HG03097 (cell line): ENCODE measurements around the gene HEATR5B.

Experiments used
- ATAC-seq: cut with Tn5 transposase; IDR thresholded peaks from one replicate; pipeline ENCODE4 v1.9.1; 2021; ENCODE audit not compliant: unreplicated experiment, low FRiP score

The HEATR5B gene

GRCh38 chr2:37083873-37084794 is at the start of gene HEATR5B, which contains the start of gene GPATCH11:
HEATR5B (minus strand) TSS chr2:37084372; CDS start chr2:37083414, 958 bp downstream.
GPATCH11 (plus strand) TSS chr2:37084518; CDS start chr2:37088382, 3,864 bp downstream.
- ATAC-seq, result peak; percentile 71

- no peak for ATAC-seq
These were observed 48.7 kb upstream of the HEATR5B start for GRCh38 chr2:37132914-37133313.

GRCh38 chr2:37125416-37125815 is 41.2 kb upstream of the HEATR5B start:
- ATAC-seq, result no peak

GRCh38 chr2:37119157-37119556 is 35.0 kb upstream of the HEATR5B start:
- no peak for ATAC-seq

GRCh38 chr2:37117566-37117965 is 33.4 kb upstream of the HEATR5B start:
- no peak for ATAC-seq

- no peak for ATAC-seq
These were observed 27.8 kb upstream of the HEATR5B start for GRCh38 chr2:37111958-37112357.

- ATAC-seq, result no peak
These were observed 26.4 kb upstream of the HEATR5B start for GRCh38 chr2:37110306-37111212.

GRCh38 chr2:37109523-37109922 is 25.4 kb upstream of the HEATR5B start:
- ATAC-seq, result no peak

GRCh38 chr2:37105150-37105549 is 21.0 kb upstream of the HEATR5B start:
- ATAC-seq, result no peak

GRCh38 chr2:37104178-37104577 is 20.0 kb upstream of the HEATR5B start:
- ATAC-seq, result no peak

GRCh38 chr2:37102588-37102987 is 18.4 kb upstream of the HEATR5B start:
- ATAC-seq, result no peak

GRCh38 chr2:37100054-37100453 is 15.9 kb upstream of the HEATR5B start:
- ATAC-seq, result no peak

GRCh38 chr2:37098416-37099118 is 14.4 kb upstream of the HEATR5B start:
- ATAC-seq, result no peak

- ATAC-seq, result no peak
These were observed 12.4 kb upstream of the HEATR5B start for GRCh38 chr2:37096568-37096967.

GRCh38 chr2:37091873-37092272 is 7.7 kb upstream of the HEATR5B start:
- ATAC-seq, result peak; percentile 39

GRCh38 chr2:37090019-37090477 is 5.9 kb upstream of the HEATR5B start:
- ATAC-seq, result peak; percentile 76

- ATAC-seq, result no peak
These were observed 1.6 kb upstream of the HEATR5B start for GRCh38 chr2:37085731-37086147.

GRCh38 chr2:37084797-37085196 is 625 bp upstream of the HEATR5B start:
- no peak for ATAC-seq

GRCh38 chr2:37080689-37081088 is 3.5 kb downstream of the HEATR5B start:
- no peak for ATAC-seq

- no peak for ATAC-seq
These were observed 3.9 kb downstream of the HEATR5B start for GRCh38 chr2:37080266-37080665.
